H1 (cell line): Measurements from ENCODE around the gene ANGPTL2. TPM values are rescaled to one million over a fixed set of nuclear protein-coding genes. Genes with fewer than 3 reads are reported as not detected.
"Not testable (repeated sequence)": the region's sequence is repeated elsewhere in the genome, so short reads cannot be mapped to it uniquely, and the experiment has no call there.

Source experiments
- CTCF ChIA-PET: fragments of 300-600 bp; sonication (Branson Sonifier 250); formaldehyde crosslinking; loops from one replicate; lab custom pipeline; 2021; ENCODE audit not compliant: partially characterized antibody; lab: Charles Lee
- POLR2A ChIA-PET: fragments of 300-600 bp; sonication (Branson Sonifier 250); formaldehyde crosslinking; loops from one replicate; lab custom pipeline; 2021; ENCODE audit warnings: inconsistent platforms; ENCODE audit not compliant: partially characterized antibody; lab: Charles Lee
- DNase-seq, 2 experiments: peaks; one replicate each; pipeline versions ENCODE4 v3.0.0 to v3.0.0-alpha.2; 2010 to 2022; ENCODE audit warnings: low spot score in 2 of 2, low read depth in 1 of 2, mixed read lengths in 1 of 2
- FAIRE-seq: peaks from 2 replicates; lab custom pipeline; 2011; peaks lifted over from hg19 to GRCh38; lab: Jason Lieb, UNC
- H2AFZ ChIP-seq: 2 replicates; pipeline ENCODE4 v1.8.1; 2012; ENCODE audit warnings: low read length, inconsistent platforms
- H2AK5ac ChIP-seq: 2 replicates; pipeline ENCODE4 v1.6.1; 2013; ENCODE audit warnings: low read depth, low read length
- H2BK120ac ChIP-seq: replicated peaks from 2 replicates; pipeline ENCODE3; 2013; ENCODE audit warnings: low read depth, low read length, inconsistent platforms
- H2BK12ac ChIP-seq: 2 replicates; pipeline ENCODE4 v1.6.1; 2013; ENCODE audit warnings: low read depth, low read length
- H2BK15ac ChIP-seq: 2 replicates; pipeline ENCODE4 v1.6.1; 2013; ENCODE audit warnings: low read length
- H2BK20ac ChIP-seq: 2 replicates; pipeline ENCODE4 v1.6.1; 2013; ENCODE audit warnings: low read length
- H2BK5ac ChIP-seq: 2 replicates; pipeline ENCODE4 v1.6.1; 2013; ENCODE audit warnings: low read depth, low read length
- H3K14ac ChIP-seq: 2 replicates; pipeline ENCODE4 v1.6.1; 2013; ENCODE audit warnings: inconsistent platforms; ENCODE audit not compliant: insufficient read length
- H3K18ac ChIP-seq: 2 replicates; pipeline ENCODE4 v1.6.1; 2013; ENCODE audit warnings: low read length; ENCODE audit errors: extremely low read depth
- H3K23ac ChIP-seq: 2 replicates; pipeline ENCODE4 v1.6.1; 2013; ENCODE audit warnings: inconsistent platforms; ENCODE audit not compliant: insufficient read length
- H3K23me2 ChIP-seq: 2 replicates; pipeline ENCODE4 v1.6.1; 2013; ENCODE audit warnings: low read depth, low read length
- H3K27ac ChIP-seq: 2 replicates; pipeline ENCODE4 v1.6.1; 2011; ENCODE audit warnings: low read depth, low read length, inconsistent platforms
- H3K27me3 ChIP-seq, 4 experiments: replicated peaks in 1 of 4; 1 replicate in 1 of 4; 2 replicates in 3 of 4; pipeline versions ENCODE4 v1.6.1 to v1.8.1; 2011 to 2013; ENCODE audit warnings: low read length in 3 of 4, mild to moderate bottlenecking in 3 of 4, inconsistent platforms in 2 of 4, mixed read lengths in 2 of 4, moderate library complexity in 1 of 4; ENCODE audit not compliant: control insufficient read depth in 3 of 4, insufficient read depth in 3 of 4; ENCODE audit errors: extremely low read depth in 1 of 4
- H3K36me3 ChIP-seq, 4 experiments: 2 replicates each; pipeline versions ENCODE4 v1.6.1 to v1.8.1; 2011 to 2013; ENCODE audit warnings: mild to moderate bottlenecking in 4 of 4, low read length in 3 of 4, moderate library complexity in 2 of 4, control low read depth in 1 of 4, inconsistent platforms in 1 of 4; ENCODE audit not compliant: insufficient read depth in 4 of 4, control insufficient read depth in 2 of 4
- H3K4ac ChIP-seq: replicated peaks from 2 replicates; pipeline ENCODE3; 2013; ENCODE audit warnings: low read length, low read depth, mixed read lengths, inconsistent platforms; ENCODE audit not compliant: insufficient read length
- H3K4me1 ChIP-seq, 4 experiments: replicated peaks in 1 of 4; 1 replicate in 1 of 4; 2 replicates in 3 of 4; pipeline versions ENCODE4 v1.6.1 to v1.8.1; 2011 to 2013; ENCODE audit warnings: low read length in 3 of 4, inconsistent platforms in 2 of 4, mixed read lengths in 1 of 4; ENCODE audit not compliant: insufficient read depth in 4 of 4, control insufficient read depth in 3 of 4
- H3K4me2 ChIP-seq, 2 experiments: 2 replicates each; pipeline versions ENCODE4 v1.6.1 to v1.8.1; 2011 to 2013; ENCODE audit warnings: low read depth in 2 of 2, low read length in 2 of 2, control low read depth in 1 of 2, inconsistent platforms in 1 of 2, mild to moderate bottlenecking in 1 of 2; ENCODE audit not compliant: insufficient read depth in 1 of 2
- H3K4me3 ChIP-seq, 4 experiments: fragments of 200-600, 300-600 bp in 1 of 4; sonication (generic), shearing (Covaris generic), sonication (Bioruptor Twin) in 1 of 4; 2 replicates each; pipeline versions ENCODE4 v1.5.1 to v1.8.1; 2011 to 2016; ENCODE audit warnings: low read length in 4 of 4, low read depth in 3 of 4, control low read depth in 2 of 4, inconsistent platforms in 2 of 4, mild to moderate bottlenecking in 2 of 4, mixed read lengths in 1 of 4, moderate library complexity in 1 of 4; ENCODE audit not compliant: insufficient read depth in 2 of 4; ENCODE audit errors: extremely low read depth in 1 of 4
- H3K56ac ChIP-seq: replicated peaks from 2 replicates; pipeline ENCODE3; 2013; ENCODE audit warnings: low read depth, mild to moderate bottlenecking, mixed read lengths, low read length, inconsistent platforms; ENCODE audit not compliant: insufficient read length
- H3K79me1 ChIP-seq: 2 replicates; pipeline ENCODE4 v1.6.1; 2013; ENCODE audit warnings: low read depth, low read length, control low read depth
- H3K79me2 ChIP-seq, 2 experiments: 2 replicates each; pipeline versions ENCODE4 v1.6.1 to v1.8.1; 2012 to 2013; ENCODE audit warnings: low read length in 2 of 2, mild to moderate bottlenecking in 2 of 2, inconsistent platforms in 1 of 2; ENCODE audit not compliant: insufficient read depth in 2 of 2, control insufficient read depth in 1 of 2
- H3K9ac ChIP-seq, 4 experiments: replicated peaks in 1 of 4; 1 replicate in 1 of 4; 2 replicates in 3 of 4; pipeline versions ENCODE4 v1.6.1 to v1.8.1; 2011 to 2013; ENCODE audit warnings: low read depth in 3 of 4, low read length in 3 of 4, control low read depth in 2 of 4, mild to moderate bottlenecking in 2 of 4, moderate library complexity in 2 of 4, inconsistent platforms in 1 of 4; ENCODE audit errors: extremely low read depth in 1 of 4
- H3K9me3 ChIP-seq, 2 experiments: 2 replicates each; pipeline versions ENCODE4 v1.6.1 to v1.8.1; 2012 to 2013; ENCODE audit warnings: mild to moderate bottlenecking in 2 of 2, moderate library complexity in 2 of 2, control low read depth in 1 of 2, inconsistent platforms in 1 of 2, low read depth in 1 of 2, low read length in 1 of 2, mixed read lengths in 1 of 2; ENCODE audit not compliant: insufficient read depth in 2 of 2
- H4K20me1 ChIP-seq, 2 experiments: replicated peaks in 1 of 2; 2 replicates each; pipeline versions ENCODE3 to v1.8.1; 2011 to 2013; ENCODE audit warnings: inconsistent platforms in 2 of 2, low read length in 2 of 2, mild to moderate bottlenecking in 1 of 2; ENCODE audit not compliant: insufficient read depth in 2 of 2, control insufficient read depth in 1 of 2
- H4K5ac ChIP-seq: 2 replicates; pipeline ENCODE4 v1.6.1; 2013; ENCODE audit warnings: low read length, low read depth, mixed read lengths, inconsistent platforms; ENCODE audit not compliant: insufficient read length
- H4K8ac ChIP-seq: 2 replicates; pipeline ENCODE4 v1.8.0; 2013; ENCODE audit warnings: mild to moderate bottlenecking, moderate library complexity, low read length, inconsistent platforms; ENCODE audit not compliant: insufficient read depth; ENCODE audit errors: extremely low read depth
- H4K91ac ChIP-seq: replicated peaks from 2 replicates; pipeline ENCODE3; 2013; ENCODE audit warnings: low read length, mixed read lengths, inconsistent platforms; ENCODE audit not compliant: insufficient read length
- polyA plus RNA-seq, 7 experiments: library from polyadenylated mRNA; depleted of rRNA in 3 of 7; stranded (reverse) in 5 of 7; unstranded in 2 of 7; fragments of >200 nt in 5 of 7; fragments of 200-250 nt in 2 of 7; gene quantifications; 1 replicate in 5 of 7; 2 replicates in 1 of 7; 4 replicates in 1 of 7; pipeline versions ENCODE4 v1.2.1 to v1.2.3, GENCODE V29; 2011 to 2013; ENCODE audit warnings: missing spikeins in 2 of 7, mixed read lengths in 2 of 7
- total RNA-seq: library from RNA; stranded (reverse); fragmentation: NEBNext Ultra II Directional; extraction: Animal tissue kit (Norgen Biotek cat#: 25700); gene quantifications from 2 replicates; pipeline ENCODE4 v1.2.1, GENCODE V29; 2021

The ANGPTL2 gene
- total and polyA plus RNA-seq, 2 of the 8 experiments (the other 6 are each of a cell fraction or from before 2014, with no cell fraction given) = 9.0 to 10.6 TPM

GRCh38 chr9:127146841-127147240 is 24.4 kb upstream of the ANGPTL2 start:
- H2BK20ac ChIP-seq, H2AFZ ChIP-seq, H3K36me3 ChIP-seq, H3K14ac ChIP-seq, H2AK5ac ChIP-seq, H3K9me3 ChIP-seq, H4K91ac ChIP-seq, H4K5ac ChIP-seq, H2BK120ac ChIP-seq, H3K4me3 ChIP-seq, H3K79me2 ChIP-seq, H3K18ac ChIP-seq, H2BK12ac ChIP-seq, H3K4me1 ChIP-seq, H3K9ac ChIP-seq, FAIRE-seq, H3K23me2 ChIP-seq, H3K4me2 ChIP-seq, H3K4ac ChIP-seq, H3K27ac ChIP-seq, H3K56ac ChIP-seq, H3K23ac ChIP-seq, DNase-seq, H2BK15ac ChIP-seq, H3K79me1 ChIP-seq, H3K27me3 ChIP-seq, H2BK5ac ChIP-seq, POLR2A ChIA-PET, H4K8ac ChIP-seq, H4K20me1 ChIP-seq: not testable (repeated sequence)
- CTCF ChIA-PET = interaction anchor here (0.6 to 2.2 kb wide), 9 partner anchors 13 to 212 kb away, joined by 3 to 7 read pairs (median 3); no protein-coding TSS in a partner anchor
